ENCODE results near the gene LTB. TPM values are rescaled to one million over a fixed set of nuclear protein-coding genes. Genes with fewer than 3 reads are reported as not detected.

LTB gene
- total and polyA plus RNA-seq, 9 of the 15 experiments (the other 6 are each of a cell fraction or from before 2014, with no cell fraction given), result 0.07 to 0.51 TPM; not detected in 7

GRCh38 chr6:31546958-31547726 is 35.1 kb downstream of the LTB start, which contains the start of gene NFKBIL1 (continued):
- TF ChIP-seq HNRNPK (IDR thresholded peaks at IDR 0.05; ENCODE audit: low read depth, low read length, poor library complexity, severe bottlenecking) (no peak), SNIP1 (IDR thresholded peaks at IDR 0.05; ENCODE audit: low read depth) (peak; percentile 43), ETV1 (tag; conservative IDR thresholded peaks at IDR 0.05; ENCODE audit: low read depth) (peak; percentile 90), ZNF41 (CRISPR knock-in tag; conservative IDR thresholded peaks at IDR 0.05) (no peak), NCOA6 (IDR thresholded peaks at IDR 0.05) (no peak), BDP1 (IDR thresholded peaks at IDR 0.05; ENCODE audit: insufficient read depth, insufficient read length) (no peak), TAF15 (IDR thresholded peaks at IDR 0.05; ENCODE audit: low read depth, low read length) (no peak), PHB2 (IDR thresholded peaks at IDR 0.05; ENCODE audit: low read depth) (peak; percentile 86), LARP7 (IDR thresholded peaks at IDR 0.05) (peak; percentile 95; the same call in 1 of the 2 replicates), FOXM1 (IDR thresholded peaks at IDR 0.05; ENCODE audit: low read depth) (peak; percentile 68; the same call in 1 of the 2 replicates), FOXM1 (CRISPR knock-in tag; IDR thresholded peaks at IDR 0.05; ENCODE audit: low read depth) (no peak; the same call in 1 of the 2 replicates), E2F4 (CRISPR knock-in tag; IDR thresholded peaks at IDR 0.05; ENCODE audit: low read depth) (no peak), HDAC2 (IDR thresholded peaks at IDR 0.05) (peak; percentile 87), ILK (tag; IDR thresholded peaks at IDR 0.05; ENCODE audit: borderline replicate concordance, low read depth) (no peak), E2F3 (CRISPR knock-in tag; IDR thresholded peaks at IDR 0.05) (peak; percentile 69; the same call in 1 of the 2 replicates), CTBP1 (IDR thresholded peaks at IDR 0.05; ENCODE audit: borderline replicate concordance) (peak; percentile 71), EZH2 (IDR thresholded peaks at IDR 0.05; ENCODE audit: borderline replicate concordance, low read depth, low read length) (no peak), CBFB (CRISPR knock-in tag; IDR thresholded peaks at IDR 0.05) (no peak), ZNF79 (CRISPR knock-in tag; IDR thresholded peaks at IDR 0.05; ENCODE audit: low read depth) (no peak), NCOA2 (IDR thresholded peaks at IDR 0.05; ENCODE audit: partially characterized antibody in 2 of 2) (no peak), PHF8 (IDR thresholded peaks at IDR 0.05; ENCODE audit: borderline replicate concordance, low read length) (peak; percentile 67; the same call in 1 of the 2 replicates), HMG20B (CRISPR knock-in tag; IDR thresholded peaks at IDR 0.05) (no peak), NRF1 (conservative IDR thresholded peaks at IDR 0.05 in 1 of 2, IDR thresholded peaks at IDR 0.05 in 1 of 2) (peak; percentile 73 to 81), HDAC6 (IDR thresholded peaks at IDR 0.05; ENCODE audit: low read depth, low read length) (no peak), NCOA4 (IDR thresholded peaks at IDR 0.05; ENCODE audit: partially characterized antibody) (peak; percentile 55), NR2F6 (CRISPR knock-in tag; IDR thresholded peaks at IDR 0.05) (peak; percentile 7; the same call in 1 of the 2 replicates), DMBX1 (CRISPR knock-in tag; IDR thresholded peaks at IDR 0.05; ENCODE audit: borderline replicate concordance) (peak; percentile 72; the same call in 1 of the 2 replicates), NELFE (IDR thresholded peaks at IDR 0.05; ENCODE audit: insufficient read depth, insufficient read length) (no peak), PURB (CRISPR knock-in tag; IDR thresholded peaks at IDR 0.05; ENCODE audit: low read depth) (no peak)

All from K562 (cell line).